ENCODE measurements around the gene RFX3. TPM values are rescaled to one million over a fixed set of nuclear protein-coding genes. Genes with fewer than 3 reads are reported as not detected.

RFX3 gene
- total RNA-seq, 1 experiment from 2014 or later: 9.9 TPM

DNA sequence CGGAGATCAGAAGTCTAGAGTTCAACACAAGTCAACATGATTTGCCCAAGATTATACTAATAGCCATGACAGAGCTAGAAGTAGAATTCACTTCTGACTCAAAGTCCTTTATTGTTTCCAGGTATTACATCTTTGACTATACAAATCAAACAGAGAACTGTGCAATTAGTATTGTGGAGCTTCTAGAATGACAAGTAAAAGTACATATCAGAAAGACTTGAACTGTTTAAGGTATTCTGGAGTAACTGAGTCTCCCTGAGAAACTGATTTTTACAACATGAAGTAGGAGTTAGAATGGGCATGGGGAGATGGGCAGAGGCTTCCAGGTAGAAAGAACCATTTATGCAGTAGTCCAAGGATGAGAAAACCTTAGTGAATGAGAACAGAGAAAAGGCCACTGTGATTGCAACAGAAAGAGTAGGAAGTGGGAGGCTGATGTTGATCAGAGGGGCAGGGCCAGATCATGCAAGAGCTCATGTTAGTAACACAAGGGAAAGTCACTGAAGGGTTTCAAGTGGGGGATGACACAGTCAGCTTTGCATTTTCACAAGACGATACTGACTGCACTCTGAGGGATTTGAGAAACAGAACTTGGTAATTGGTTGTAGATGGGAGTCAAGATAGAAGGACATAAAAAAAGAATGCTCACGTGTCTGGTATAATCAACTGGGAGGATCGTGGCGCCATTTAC, 280.7 kb downstream of the RFX3 start:
- H2BK5ac ChIP-seq (ENCODE audit: insufficient read length, low read length): no peak overlapping the region
- no peak overlapping the region for H2BK20ac ChIP-seq (ENCODE audit: low read depth, low read length, poor library complexity, severe bottlenecking)
- no peak overlapping the region for H3K4me3 Mint-ChIP-seq
- no peaks in the 10 kb centered on the region for H3K9me3 ChIP-seq (ENCODE audit: control insufficient read depth, low read depth, low read length)
- no peak overlapping the region for H3K56ac ChIP-seq (ENCODE audit: insufficient read length, low read depth, low read length)
- H3K79me2 ChIP-seq (ENCODE audit: insufficient read depth, low read length): no peaks in the 10 kb centered on the region
- H2BK120ac ChIP-seq (ENCODE audit: low read depth, low read length, poor library complexity, severe bottlenecking): no peak overlapping the region
- H3K27ac ChIP-seq (ENCODE audit: insufficient read length, low read depth, low read length): no peak overlapping the region
- no CpG with 5 or more reads among the region's 5 CpGs for WGBS (ENCODE audit: extremely low coverage, insufficient read length, low lambda C conversion rate)
- no peak overlapping the region for H3K4ac ChIP-seq (ENCODE audit: low read depth, low read length)
- H3K4me1 Mint-ChIP-seq: peaks cover 15 to 17% of the 10 kb centered on the region in 2 experiments
- no peaks in the 10 kb centered on the region for H3K79me1 ChIP-seq (ENCODE audit: insufficient read depth, low read depth, low read length, poor library complexity, severe bottlenecking)
- DNase-seq: no peak
- H3K27ac Mint-ChIP-seq: peak overlapping the region in 2 of 3 experiments; percentile 6 to 41; a peak in 2 of 7 replicates
- H3K9me3 Mint-ChIP-seq: no peaks in the 10 kb centered on the region
- H3K9ac ChIP-seq (ENCODE audit: extremely low read depth, insufficient read length, low read length): no peak overlapping the region
- no peak overlapping the region for H3K4me2 ChIP-seq (ENCODE audit: insufficient read depth, insufficient read length, low read length)
- H4K20me1 ChIP-seq (ENCODE audit: control insufficient read depth, insufficient read depth, insufficient read length): no peaks in the 10 kb centered on the region
- H4K8ac ChIP-seq (replicated peaks; ENCODE audit: insufficient read length, low read depth, low read length): no peak overlapping the region
- no peaks in the 10 kb centered on the region for H3K27me3 ChIP-seq (ENCODE audit: insufficient read depth, low read length)
- H2AFZ ChIP-seq (ENCODE audit: low read length): no peak overlapping the region
- no peak overlapping the region for H2AK5ac ChIP-seq (ENCODE audit: insufficient read length, low read length)
- no peak overlapping the region for H2BK12ac ChIP-seq (ENCODE audit: insufficient read length, low read depth, low read length)
- no peaks in the 10 kb centered on the region; a peak in 2 of 7 replicates for H3K36me3 Mint-ChIP-seq (ENCODE audit: insufficient read depth in 1 of 3, low read depth in 3 of 3)
- H3T11ph ChIP-seq (ENCODE audit: low read length): no peak overlapping the region
- TF ChIP-seq, protein P1, sequence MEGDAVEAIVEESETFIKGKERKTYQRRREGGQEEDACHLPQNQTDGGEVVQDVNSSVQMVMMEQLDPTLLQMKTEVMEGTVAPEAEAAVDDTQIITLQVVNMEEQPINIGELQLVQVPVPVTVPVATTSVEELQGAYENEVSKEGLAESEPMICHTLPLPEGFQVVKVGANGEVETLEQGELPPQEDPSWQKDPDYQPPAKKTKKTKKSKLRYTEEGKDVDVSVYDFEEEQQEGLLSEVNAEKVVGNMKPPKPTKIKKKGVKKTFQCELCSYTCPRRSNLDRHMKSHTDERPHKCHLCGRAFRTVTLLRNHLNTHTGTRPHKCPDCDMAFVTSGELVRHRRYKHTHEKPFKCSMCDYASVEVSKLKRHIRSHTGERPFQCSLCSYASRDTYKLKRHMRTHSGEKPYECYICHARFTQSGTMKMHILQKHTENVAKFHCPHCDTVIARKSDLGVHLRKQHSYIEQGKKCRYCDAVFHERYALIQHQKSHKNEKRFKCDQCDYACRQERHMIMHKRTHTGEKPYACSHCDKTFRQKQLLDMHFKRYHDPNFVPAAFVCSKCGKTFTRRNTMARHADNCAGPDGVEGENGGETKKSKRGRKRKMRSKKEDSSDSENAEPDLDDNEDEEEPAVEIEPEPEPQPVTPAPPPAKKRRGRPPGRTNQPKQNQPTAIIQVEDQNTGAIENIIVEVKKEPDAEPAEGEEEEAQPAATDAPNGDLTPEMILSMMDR (conservative IDR thresholded peaks at IDR 0.05): no peak
- no peak overlapping the region for H4K5ac ChIP-seq (ENCODE audit: insufficient read length, low read depth, low read length)
- H3K18ac ChIP-seq (ENCODE audit: insufficient read length, low read depth, low read length): no peak overlapping the region
- no peaks in the 10 kb centered on the region for H3K27me3 Mint-ChIP-seq (ENCODE audit: low read depth)
- no peak overlapping the region for H4K91ac ChIP-seq (ENCODE audit: insufficient read length, low read depth, low read length)
- H3K14ac ChIP-seq (ENCODE audit: insufficient read depth, low read length): no peak overlapping the region
- no peaks in the 10 kb centered on the region for H3K23me2 ChIP-seq (ENCODE audit: insufficient read length, low read depth, low read length, poor library complexity, severe bottlenecking)
- no peak overlapping the region for H2BK15ac ChIP-seq (ENCODE audit: low read depth, low read length)
- no peaks in the 10 kb centered on the region for H3K4me1 ChIP-seq (ENCODE audit: insufficient read depth, low read length)
- H3K23ac ChIP-seq (ENCODE audit: insufficient read length, low read depth, low read length): no peak overlapping the region

All from H9 (cell line).